ENCODE measurements around the gene ANKRD44.

DNA sequence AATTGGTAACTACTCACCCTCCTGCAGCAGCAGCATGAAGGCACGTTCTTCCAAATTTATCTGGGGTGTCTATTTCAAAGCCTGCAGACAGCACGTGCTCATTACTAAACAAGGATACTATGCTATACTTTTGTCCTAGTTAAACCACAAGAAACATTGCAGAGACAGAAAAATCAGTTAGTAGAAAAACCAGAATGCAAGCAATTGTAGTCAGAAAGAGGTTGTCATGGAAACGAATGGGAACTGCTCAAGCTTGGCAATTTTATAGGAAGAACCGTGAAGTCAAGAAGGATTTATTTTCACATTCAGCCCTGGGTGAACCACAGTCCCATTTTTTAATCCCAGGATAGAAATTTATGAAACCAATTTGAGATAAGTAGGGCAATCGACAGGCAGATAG, 221.9 kb downstream of the ANKRD44 start:
- no peak for TF ChIP-seq GATA2 (IDR thresholded peaks at IDR 0.05; ENCODE audit: low read depth, low read length)
- TF ChIP-seq GATA3 (IDR thresholded peaks at IDR 0.05; ENCODE audit: low read depth, low read length) = no peak
